NB4 (cell line): Measurements from ENCODE around the gene GUSB.

ENCODE experiments used
- MYC ChIP-seq: IDR thresholded peaks from 2 replicates; pipeline ENCODE4 v1.6.1; 2011; ENCODE audit warnings: low read depth, low read length
- POLR2A ChIP-seq: IDR thresholded peaks from 2 replicates; pipeline ENCODE4 v1.6.1; 2011; ENCODE audit warnings: mild to moderate bottlenecking; ENCODE audit not compliant: insufficient read length; ENCODE audit errors: extremely low read depth
- TF ChIP-seq, protein P1 (sequence below): IDR thresholded peaks from one replicate; pipeline ENCODE4 v1.5.1; 2012; ENCODE audit warnings: low read depth, low read length
- TF ChIP-seq, protein P2 (sequence below): IDR thresholded peaks from 2 replicates; pipeline ENCODE4 v1.6.1; 2011; ENCODE audit warnings: low read depth, low read length

DNA sequence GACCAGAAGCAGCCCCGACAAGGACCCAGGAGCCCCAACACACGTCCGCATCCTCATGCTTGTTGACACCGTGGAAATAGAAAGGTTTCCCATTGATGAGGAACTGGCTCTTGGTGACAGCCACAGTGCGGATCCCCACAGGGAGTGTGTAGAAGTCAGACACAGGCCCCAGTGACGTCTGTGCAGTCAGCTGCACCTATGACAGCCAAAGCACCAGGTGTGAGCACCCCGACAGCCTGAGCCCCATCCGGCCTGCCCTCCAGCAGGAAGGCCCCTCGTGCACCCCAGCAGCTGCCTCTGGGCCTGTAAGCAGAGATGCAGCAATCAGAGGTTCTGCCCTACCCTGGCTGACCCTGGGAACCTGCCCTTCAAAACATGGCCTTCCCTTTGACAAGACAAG lies 7.1 kb downstream of the GUSB start:
- TF ChIP-seq, protein P1, sequence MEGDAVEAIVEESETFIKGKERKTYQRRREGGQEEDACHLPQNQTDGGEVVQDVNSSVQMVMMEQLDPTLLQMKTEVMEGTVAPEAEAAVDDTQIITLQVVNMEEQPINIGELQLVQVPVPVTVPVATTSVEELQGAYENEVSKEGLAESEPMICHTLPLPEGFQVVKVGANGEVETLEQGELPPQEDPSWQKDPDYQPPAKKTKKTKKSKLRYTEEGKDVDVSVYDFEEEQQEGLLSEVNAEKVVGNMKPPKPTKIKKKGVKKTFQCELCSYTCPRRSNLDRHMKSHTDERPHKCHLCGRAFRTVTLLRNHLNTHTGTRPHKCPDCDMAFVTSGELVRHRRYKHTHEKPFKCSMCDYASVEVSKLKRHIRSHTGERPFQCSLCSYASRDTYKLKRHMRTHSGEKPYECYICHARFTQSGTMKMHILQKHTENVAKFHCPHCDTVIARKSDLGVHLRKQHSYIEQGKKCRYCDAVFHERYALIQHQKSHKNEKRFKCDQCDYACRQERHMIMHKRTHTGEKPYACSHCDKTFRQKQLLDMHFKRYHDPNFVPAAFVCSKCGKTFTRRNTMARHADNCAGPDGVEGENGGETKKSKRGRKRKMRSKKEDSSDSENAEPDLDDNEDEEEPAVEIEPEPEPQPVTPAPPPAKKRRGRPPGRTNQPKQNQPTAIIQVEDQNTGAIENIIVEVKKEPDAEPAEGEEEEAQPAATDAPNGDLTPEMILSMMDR: no peak
- TF ChIP-seq POLR2A (no peak), MYC (no peak)
- TF ChIP-seq, protein P2, sequence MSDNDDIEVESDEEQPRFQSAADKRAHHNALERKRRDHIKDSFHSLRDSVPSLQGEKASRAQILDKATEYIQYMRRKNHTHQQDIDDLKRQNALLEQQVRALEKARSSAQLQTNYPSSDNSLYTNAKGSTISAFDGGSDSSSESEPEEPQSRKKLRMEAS: no peak
